TTC549 (cell line): ENCODE results near the gene MUC22.

ENCODE experiments used
- FAIRE-seq: peaks from 2 replicates; lab custom pipeline; 2012; peaks lifted over from hg19 to GRCh38; lab: Jason Lieb, UNC

The MUC22 gene

DNA sequence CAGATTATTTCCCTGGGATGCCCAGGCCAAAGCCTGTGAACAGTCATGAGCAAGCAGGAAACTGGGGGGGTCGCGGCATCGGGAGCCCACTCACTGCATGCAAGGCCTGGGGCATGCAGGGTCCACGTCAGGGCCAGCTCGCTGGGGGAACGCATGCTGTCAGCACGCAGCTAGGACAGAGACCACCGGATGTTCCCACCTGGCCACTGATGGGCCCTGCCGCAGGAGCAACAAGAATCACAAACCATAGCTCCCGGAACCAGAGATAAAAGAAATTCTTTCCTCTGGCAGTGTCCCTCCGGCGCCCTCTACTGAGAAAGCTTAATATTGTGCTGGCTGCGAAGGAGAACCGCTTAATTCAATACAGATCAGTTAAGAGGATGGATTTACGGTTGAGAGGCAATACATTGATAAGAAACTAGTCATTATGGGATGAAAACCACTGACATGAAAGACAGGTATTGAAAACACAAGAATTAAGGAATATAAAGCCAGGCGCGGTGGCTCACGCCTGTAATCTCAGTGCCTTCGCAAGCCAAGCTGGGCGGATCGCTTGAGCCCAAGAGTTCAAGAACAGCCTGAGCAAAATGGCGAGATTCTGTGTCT, 69.5 kb downstream of the MUC22 start:
- peak; percentile 32 for FAIRE-seq

- no peak for FAIRE-seq
These were observed 71.6 kb downstream of the MUC22 start for GRCh38 chr6:31081872-31082271.

DNA sequence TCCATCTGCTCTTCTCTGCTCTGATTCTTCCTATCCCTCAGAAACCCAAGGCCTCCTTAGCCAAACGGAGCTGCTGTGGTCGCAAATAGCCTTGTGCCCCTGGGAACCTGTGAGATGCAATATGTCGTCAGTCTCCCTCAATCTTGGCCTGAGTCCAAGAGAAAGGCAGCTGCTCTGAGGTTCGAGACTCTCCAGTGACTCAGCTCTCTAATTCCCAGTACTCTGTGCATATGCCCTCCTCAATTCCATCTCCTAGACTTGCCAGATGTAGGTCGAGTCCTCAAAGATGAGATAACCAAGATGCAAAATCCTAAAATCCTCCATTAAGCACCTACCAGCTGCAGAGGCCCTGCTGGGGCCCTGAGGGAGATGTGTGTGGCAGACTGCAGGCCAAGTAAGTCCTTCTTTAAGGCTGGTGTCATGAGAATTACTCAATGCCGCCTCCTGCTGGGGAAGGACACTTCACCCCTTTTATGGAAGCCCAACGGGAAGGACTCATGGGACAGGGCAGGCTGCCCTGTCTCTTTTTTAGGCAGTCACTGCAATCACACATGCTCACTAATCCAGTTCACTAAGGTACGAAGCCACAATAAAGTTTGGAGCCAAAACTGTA, 73.6 kb downstream of the MUC22 start:
- no peak for FAIRE-seq
